ENCODE data around the gene LY9.
"Not testable (repeated sequence)": the region's sequence is repeated elsewhere in the genome, so short reads cannot be mapped to it uniquely, and the experiment has no call there.

LY9 gene

DNA sequence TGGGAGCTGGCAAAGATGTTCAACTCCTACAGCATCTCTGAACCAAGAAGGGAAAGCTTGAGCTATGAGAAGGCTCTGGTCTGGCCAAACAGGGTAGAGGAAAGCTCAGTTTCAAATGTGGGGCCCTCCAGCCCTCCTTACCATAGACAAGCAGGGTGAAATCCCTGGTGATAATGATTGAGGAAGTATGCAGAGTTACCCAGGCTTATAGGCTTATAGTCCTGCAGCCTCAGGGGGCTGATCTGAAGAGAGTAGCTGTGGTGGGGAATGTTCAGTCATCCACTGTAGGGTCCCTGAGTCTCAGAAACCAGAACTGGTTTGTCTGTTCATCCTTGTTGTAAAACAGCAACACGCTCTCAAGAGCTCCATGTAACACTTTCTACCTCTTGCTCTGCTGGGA, 19.8 kb upstream of the LY9 start:
- DNase-seq: no peak

GRCh38 chr1:160777486-160778089, 18.4 kb upstream of the LY9 start:
- DNase-seq: peak; percentile 42

DNA sequence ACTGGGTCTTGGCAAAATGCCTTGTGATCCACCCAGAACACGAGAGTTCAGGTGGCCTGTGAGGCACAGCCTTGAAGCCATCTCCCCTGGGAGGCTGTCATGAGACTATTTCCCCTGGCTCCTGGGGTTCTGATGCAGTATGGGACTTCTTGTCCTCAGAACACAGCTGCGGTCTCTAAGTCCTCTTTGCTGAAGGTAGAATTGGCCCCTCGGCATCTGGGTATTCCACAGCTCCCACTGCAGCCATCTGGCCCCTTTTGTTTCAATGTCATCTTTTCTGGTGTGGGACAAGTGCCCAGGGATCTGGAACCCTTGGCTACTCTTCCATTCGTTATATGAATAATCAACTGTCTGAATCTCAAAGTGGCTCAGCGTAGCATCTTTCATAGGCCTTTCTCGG, 17.0 kb upstream of the LY9 start:
- DNase-seq: no peak

DNA sequence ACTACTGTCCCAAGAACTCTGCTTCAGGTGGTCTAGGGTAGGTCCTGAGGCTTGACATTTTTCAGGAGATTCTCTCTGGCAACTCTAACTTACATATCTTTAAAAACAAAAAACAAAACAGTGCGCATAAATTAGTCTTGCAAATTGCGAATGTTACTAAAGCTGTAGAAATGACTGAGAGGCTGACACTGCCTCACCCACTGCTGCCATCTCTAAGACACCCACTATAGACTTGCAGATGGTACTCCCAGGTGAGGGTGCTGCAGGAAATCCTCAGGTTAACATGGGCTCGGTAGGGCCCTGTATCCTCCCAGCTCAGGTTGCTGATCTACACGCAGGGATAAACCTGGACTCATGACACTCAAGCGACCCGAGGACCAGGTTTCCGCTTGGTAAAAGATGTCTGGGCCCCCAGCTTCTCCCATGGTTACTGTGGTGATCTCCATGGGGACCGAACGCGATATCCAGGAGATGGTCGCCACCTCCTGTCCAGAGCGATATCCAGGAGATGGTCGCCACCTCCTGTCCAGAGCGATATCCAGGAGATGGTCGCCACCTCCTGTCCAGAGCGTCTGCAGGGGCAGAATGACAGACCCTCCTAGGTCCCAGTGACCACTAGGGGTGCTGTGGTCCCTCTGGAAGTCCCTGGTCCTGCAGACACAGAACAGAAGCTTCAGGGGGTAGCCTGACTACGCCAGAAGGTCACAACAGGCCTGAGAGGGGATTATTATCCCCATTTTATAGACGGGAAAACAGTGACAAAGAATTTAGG, 16.2 kb upstream of the LY9 start:
- peak; percentile 45 for DNase-seq

DNA sequence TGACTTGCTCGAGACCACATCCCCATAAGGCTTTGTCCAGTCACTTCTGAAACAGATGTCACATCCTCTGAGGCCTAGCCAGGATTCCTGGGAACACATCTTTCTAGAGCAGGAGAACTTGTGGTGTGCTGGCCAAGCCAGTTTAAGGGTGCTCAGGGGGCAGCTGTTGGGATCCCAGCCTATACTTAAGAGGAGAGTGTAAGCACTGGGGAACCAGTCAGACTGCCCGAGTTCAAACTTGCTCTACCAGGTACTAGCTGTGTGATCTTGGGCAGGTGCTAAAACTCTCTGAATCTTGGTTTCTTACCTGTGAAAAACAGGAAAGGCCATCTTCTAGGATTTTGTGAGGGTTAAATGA, 15.6 kb upstream of the LY9 start:
- no peak for DNase-seq

DNA sequence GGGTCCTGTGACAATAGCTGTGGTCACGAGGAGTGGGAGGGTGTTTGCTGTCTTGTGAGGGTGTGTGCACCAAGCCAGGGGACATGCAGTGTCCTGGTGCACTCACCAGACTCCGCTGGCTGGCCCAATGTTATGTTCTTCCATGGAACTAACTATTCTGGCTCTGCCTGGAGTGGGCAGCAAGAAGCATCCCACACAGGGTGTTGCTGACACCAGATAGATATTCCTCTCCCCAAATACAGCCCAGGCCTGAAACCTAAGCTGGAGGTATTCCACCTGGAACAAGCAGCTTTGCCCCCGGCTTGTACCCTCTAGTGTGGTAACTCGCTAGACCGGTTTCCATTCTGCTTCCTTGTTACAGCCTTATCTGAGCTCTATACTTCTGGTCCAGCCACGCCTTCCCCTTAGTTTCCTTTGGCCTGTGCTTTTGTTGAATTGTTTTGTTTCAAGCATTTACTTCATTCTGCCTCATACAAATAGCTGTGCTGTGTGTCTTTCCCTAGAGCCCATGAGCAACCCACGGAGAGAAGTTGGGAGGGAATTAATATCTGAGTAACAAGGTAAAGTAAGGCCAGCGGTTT, 14.7 kb upstream of the LY9 start:
- DNase-seq: no peak

DNA sequence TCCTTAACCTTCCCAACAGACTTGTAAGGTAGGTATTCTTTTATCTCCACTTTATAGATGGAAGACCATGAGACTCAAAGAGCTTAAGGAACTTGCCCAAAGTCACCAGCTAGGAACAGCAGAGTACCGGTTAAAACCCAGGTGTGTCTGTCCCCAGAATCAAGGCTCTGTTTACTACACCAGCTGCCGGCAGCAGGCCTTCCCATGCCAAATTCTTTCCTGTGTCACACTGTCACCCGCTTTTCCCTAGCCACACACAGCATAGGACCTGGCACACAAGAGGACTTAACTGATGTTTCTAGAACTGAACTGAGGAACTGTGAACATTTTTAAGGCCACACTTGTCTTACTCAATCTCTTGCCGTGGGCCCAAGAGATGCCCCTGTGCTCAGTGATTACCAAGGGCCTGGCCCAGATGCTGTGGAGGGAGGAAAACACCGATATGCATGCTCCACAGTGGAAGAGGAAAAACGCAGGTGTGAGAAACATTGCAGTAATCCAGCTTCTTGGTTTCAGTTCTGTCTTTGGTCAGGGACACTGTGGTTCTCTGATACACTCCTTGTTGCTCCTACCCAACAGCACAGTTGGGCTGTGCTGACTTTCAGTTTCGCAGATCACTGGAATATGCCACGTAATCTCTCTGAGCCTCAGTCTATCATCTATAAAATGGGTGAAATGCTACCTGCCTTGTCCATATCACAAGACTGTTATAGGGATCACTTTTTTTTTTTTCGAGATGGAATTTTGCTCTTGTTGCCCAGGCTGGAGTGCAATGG, 13.9 kb upstream of the LY9 start:
- DNase-seq: peak; percentile 60

DNA sequence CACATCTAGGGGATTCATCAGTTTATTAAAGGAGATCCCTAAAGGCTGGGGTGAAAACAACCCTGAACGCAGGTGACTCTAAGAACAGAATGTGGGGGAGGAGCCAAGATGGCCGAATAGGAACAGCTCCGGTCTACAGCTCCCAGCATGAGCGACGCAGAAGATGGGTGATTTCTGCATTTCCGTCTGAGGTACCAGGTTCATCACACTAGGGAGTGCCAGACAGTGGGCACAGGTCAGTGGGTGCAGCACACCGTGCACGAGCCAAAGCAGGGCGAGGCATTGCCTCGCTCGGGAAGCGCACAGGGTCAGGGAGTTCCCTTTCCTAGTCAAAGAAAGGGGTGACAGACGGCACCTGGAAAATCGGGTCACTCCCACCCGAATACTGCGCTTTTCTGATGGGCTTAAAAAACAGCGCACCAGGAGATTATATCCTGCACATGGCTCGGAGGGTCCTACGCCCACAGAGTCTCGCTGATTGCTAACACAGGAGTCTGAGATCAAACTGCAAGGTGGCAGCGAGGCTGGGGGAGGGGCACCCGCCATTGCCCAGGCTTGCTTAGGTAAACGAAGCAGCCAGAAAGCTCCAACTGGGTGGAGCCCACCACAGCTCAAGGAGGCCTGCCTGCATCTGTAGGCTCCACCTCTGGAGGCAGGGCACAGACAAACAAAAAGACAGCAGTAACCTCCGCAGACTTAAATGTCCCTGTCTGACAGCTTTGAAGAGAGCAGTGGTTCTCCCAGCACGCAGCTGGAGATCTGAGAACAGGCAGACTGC, 12.8 kb upstream of the LY9 start:
- DNase-seq: not testable (repeated sequence)

- no peak for DNase-seq
These were observed 6.8 kb upstream of the LY9 start for GRCh38 chr1:160789051-160789701.

- peak; percentile 86 for DNase-seq
These were observed 6.0 kb upstream of the LY9 start for GRCh38 chr1:160789702-160790611.

DNA sequence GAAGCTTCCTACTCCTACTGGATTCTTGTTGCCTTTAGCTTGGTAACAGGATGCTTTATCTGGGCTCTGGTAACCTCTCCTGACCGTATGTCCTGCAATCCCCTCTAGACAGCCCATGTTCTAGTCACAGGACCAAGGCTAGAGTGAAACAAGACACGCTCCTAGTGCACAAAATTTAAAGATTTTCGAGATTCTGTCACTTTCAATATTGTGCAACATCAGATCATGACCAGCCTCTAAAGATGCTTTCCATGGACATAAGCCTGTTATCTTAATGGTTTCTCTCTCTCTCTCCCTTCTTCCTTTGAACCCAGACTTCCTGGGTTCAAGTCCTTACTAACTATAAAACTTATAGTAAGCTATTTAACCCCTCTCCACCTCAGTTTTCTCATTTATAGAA, 1.6 kb upstream of the LY9 start:
- DNase-seq: no peak

DNA sequence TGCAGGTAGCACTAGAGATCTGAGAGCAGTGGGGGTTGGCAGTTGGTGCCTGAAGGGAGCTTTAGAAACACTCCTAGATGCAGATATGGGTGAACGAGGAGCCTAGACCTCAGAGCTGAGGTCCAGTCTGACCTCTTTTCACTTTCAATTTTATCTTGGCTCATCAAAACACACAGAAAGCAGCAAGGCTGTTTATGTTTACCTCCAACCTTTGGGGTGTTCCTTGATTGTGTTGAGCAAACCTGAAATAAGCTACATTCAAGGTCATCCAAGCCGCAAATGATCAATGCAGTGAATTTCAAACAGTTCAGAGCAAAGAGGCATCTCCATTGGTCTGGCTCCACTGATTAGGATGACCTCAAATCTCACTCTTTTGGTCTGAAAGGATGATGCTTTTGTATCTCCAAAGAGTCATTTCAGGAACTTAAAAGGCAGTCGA, 1.3 kb downstream of the LY9 start:
- DNase-seq: no peak

DNA sequence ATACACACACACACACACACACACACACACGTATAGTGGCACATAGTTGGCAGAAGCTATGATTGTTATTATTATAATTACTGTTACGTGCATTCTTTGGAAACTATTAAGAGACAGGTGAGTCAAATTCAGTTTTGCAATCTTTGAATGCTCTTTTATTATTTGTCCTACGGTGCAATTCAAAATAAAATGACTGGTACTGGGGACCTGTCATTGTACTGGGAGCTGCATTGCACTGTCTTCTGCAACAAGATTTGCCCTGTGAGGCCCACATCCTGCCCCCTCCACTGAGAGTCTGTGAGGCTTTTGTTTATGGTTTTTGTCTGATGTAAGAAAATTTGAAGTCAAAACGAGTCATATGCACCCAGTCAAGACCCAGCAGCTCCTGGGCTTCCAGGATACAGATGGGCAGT, 1.9 kb downstream of the LY9 start:
- peak; percentile 61 for DNase-seq

DNA sequence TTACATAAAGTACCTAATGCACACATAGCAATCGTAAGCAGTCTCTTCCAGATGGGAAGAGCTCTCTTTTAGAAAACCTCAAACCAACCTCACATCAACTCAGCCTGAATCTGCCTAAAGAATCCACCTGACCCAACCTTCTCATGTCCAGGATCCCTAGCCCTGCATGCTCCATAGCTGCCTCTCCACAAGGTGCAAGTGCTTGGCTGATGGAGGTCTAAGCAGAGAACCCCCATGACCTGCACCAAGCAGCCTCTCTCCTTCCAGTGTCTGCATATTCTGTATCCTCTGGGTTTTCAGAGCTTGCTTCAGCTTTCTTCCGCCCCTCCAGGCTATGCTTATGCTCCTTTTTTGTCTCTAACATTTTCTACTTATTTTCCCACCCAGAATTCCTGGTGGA, 2.5 kb downstream of the LY9 start:
- DNase-seq: no peak

DNA sequence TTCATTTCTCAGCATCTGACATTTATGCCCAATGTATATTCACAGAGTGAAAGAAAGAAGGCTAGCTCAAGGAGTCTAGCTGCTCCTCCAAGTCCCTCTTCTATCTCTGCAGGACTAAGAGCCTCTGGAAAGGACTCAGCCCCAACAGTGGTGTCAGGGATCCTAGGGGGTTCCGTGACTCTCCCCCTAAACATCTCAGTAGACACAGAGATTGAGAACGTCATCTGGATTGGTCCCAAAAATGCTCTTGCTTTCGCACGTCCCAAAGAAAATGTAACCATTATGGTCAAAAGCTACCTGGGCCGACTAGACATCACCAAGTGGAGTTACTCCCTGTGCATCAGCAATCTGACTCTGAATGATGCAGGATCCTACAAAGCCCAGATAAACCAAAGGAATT, 3.7 kb downstream of the LY9 start:
- DNase-seq: no peak

GRCh38 chr1:160800142-160800541, 4.2 kb downstream of the LY9 start:
- DNase-seq: no peak

- DNase-seq: no peak
These were observed 4.9 kb downstream of the LY9 start for GRCh38 chr1:160800645-160801408.

GRCh38 chr1:160801836-160802580, 6.0 kb downstream of the LY9 start:
- no peak for DNase-seq

DNA sequence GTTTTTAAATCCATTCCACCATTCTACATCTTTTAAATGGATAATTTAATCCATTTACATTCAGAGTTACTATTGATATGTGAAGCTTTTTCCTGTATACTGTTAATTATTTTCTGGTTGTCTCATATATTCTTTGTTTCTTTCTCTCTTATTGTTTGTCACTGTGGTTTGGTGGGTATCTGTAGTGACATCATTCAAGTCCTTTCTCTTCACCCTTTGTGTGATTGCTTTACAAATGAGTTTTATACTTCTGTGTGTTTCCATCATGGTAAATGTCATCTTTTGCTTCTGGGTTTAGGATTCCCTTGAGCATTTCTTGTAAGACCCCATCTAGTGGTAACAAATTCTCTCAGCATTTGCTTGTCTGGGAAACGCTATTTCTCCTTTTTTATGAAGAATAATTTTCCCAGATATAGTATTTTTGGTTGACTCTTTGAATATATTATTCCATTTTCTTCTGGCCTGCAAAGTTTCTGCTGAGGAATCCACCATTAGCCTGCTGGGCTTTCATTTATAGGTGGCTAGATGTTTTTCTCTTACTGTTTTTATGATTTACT, 10.2 kb downstream of the LY9 start:
- DNase-seq: no peak

All from CD4-positive, alpha-beta T cell treated with Interleukin-15 for 1 hour (primary cell).